Measurements from ENCODE around the gene TMEM60. TPM values are rescaled to one million over a fixed set of nuclear protein-coding genes. Genes with fewer than 3 reads are reported as not detected.

The TMEM60 gene
- total and polyA plus RNA-seq, 3 donors from 2014 or later, result 21.7 to 31.4 (median 27.9) TPM

DNA sequence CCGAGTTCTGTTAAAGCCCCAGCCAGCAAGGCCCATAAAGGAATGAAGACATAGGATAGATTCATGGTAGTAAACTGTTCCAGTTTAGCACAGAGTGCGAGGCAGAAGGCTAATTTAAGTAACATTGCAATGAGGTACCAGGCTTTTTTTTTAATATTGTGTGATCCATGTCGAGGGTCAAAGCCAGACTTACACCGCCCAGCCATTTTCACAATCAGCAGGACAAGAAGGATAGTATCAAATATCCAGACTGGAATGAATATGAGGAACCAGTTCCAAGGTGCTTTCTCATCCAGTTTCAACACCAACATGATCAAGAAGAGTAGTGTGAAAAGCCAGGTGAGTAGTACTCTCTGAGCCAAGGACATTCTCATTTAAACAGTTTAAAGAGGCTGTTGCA is 4.2 kb downstream of the TMEM60 start:
- peak overlapping the region in 1 of 2 donors; percentile 77 for H3K27ac ChIP-seq

DNA sequence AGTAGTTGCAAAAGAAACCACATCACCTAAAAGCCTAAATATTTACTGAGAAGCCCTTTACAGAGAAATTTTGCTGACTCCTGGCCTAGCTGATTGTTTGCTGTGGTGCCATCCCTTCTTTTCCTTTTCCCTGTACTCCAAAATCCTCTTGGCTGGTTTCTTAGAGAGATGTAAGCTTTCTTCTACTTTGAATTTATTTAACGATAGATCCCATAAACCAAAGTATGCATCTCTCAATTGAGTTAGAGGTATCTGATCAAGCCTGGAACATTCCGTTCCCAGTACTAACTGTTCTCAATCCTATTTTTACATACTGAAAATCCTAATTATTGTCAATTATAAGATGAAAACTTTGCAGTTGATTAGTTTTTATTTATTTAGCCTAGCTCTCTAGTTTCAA is 6.3 kb downstream of the TMEM60 start:
- WGBS, 2 donors, result 40 to 53% methylated on average over 2 of the region's 2 CpGs

More for the DNA sequence above, 4.2 kb downstream of the TMEM60 start:
- H3K9me3 ChIP-seq, result no peaks in the 10 kb centered on the region
- DNase-seq, result no peak
- intact Hi-C loops (cut with DNase I; ENCODE audit: low total_unique reads), result no loop called here
- no peak overlapping the region for H3K4me3 ChIP-seq
- TF ChIP-seq POLR2A (IDR thresholded peaks at IDR 0.05), result no peak
- TF ChIP-seq, protein P1, sequence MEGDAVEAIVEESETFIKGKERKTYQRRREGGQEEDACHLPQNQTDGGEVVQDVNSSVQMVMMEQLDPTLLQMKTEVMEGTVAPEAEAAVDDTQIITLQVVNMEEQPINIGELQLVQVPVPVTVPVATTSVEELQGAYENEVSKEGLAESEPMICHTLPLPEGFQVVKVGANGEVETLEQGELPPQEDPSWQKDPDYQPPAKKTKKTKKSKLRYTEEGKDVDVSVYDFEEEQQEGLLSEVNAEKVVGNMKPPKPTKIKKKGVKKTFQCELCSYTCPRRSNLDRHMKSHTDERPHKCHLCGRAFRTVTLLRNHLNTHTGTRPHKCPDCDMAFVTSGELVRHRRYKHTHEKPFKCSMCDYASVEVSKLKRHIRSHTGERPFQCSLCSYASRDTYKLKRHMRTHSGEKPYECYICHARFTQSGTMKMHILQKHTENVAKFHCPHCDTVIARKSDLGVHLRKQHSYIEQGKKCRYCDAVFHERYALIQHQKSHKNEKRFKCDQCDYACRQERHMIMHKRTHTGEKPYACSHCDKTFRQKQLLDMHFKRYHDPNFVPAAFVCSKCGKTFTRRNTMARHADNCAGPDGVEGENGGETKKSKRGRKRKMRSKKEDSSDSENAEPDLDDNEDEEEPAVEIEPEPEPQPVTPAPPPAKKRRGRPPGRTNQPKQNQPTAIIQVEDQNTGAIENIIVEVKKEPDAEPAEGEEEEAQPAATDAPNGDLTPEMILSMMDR (IDR thresholded peaks at IDR 0.05), result no peak
- H3K36me3 ChIP-seq (ENCODE audit: low read depth, missing control alignments), result no peaks in the 10 kb centered on the region
- WGBS, 2 donors, result 94 to 95% methylated on average over 4 of the region's 4 CpGs
- H3K4me1 ChIP-seq, result peaks cover 22% of the 10 kb centered on the region
- no peaks in the 10 kb centered on the region for H3K27me3 ChIP-seq

DNA sequence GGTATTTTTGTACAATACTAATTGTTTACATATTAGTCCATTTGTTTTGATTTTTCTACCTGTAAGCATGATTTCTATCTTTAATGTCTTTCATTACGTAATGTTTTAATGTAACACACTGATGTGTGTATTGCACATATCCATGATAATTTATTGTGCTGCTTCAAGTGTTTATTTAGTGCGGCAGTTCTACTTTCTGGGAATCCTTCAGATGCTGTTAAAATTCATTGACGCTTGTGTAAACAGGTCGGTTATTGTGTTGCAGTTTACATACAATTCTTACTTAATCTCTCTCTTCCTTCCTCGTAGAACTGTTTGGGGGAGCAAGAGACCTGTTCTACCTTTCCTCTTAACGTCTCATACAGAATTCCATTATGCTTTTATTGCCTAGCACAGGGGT is 6.9 kb downstream of the TMEM60 start:
- H3K9me3 ChIP-seq, result no peaks in the 10 kb centered on the region
- intact Hi-C loops (cut with DNase I; ENCODE audit: low total_unique reads), result no loop called here
- DNase-seq, result no peak
- TF ChIP-seq, protein P1 (IDR thresholded peaks at IDR 0.05), result no peak
- no peak for TF ChIP-seq POLR2A (IDR thresholded peaks at IDR 0.05)
- H3K4me1 ChIP-seq, result peaks cover 15% of the 10 kb centered on the region
- H3K27ac ChIP-seq, result peak overlapping the region; percentile 35 to 77
- 69 to 75% methylated on average over 6 of the region's 6 CpGs for WGBS, 2 donors
- no peaks in the 10 kb centered on the region for H3K36me3 ChIP-seq (ENCODE audit: low read depth, missing control alignments)
- no peaks in the 10 kb centered on the region for H3K27me3 ChIP-seq
- H3K4me3 ChIP-seq, result no peak overlapping the region

More for the DNA sequence above, 6.3 kb downstream of the TMEM60 start:
- Histone ChIP-seq H3K27ac (peak overlapping the region; percentile 35 to 77), H3K27me3 (no peaks in the 10 kb centered on the region), H3K4me3 (no peak overlapping the region), H3K9me3 (no peaks in the 10 kb centered on the region), H3K4me1 (peaks cover 21% of the 10 kb centered on the region), H3K36me3 (ENCODE audit: low read depth, missing control alignments) (no peaks in the 10 kb centered on the region)
- DNase-seq, result no peak
- TF ChIP-seq, protein P1 (IDR thresholded peaks at IDR 0.05), result no peak
- TF ChIP-seq POLR2A (IDR thresholded peaks at IDR 0.05), result no peak
- intact Hi-C loops (cut with DNase I; ENCODE audit: low total_unique reads), result no loop called here

DNA sequence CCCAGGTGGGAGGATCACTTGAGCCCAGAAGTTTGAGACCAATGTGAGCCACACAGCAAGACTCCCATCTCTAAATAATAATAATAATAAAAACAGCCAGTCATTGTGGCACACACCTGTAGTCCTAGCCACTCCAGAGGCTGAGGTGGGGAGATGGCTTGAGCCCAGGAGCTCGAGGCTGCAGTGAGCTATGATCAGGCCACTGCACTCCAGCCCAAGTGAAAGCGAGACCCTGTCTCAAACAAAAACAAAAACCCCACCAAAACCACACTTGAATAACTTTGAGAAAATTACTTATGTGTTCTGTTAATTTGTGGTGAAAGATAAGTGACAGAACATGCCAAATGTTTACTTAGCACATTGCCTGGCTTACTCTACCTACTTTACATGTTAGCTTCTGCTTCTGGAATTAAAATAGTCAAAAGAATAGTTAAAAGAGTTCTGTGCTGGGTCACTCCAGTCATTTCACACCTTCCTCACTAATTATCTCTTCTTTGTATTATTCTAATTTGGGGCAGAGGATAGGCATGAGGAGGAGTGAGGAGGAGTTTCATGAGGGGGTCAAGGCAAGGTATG is 9.8 kb downstream of the TMEM60 start:
- Histone ChIP-seq H3K4me3 (no peak overlapping the region), H3K27ac (no peak overlapping the region), H3K36me3 (ENCODE audit: low read depth, missing control alignments) (no peaks in the 10 kb centered on the region), H3K9me3 (no peaks in the 10 kb centered on the region), H3K4me1 (peaks cover 15% of the 10 kb centered on the region), H3K27me3 (no peaks in the 10 kb centered on the region)
- no peak for DNase-seq
- intact Hi-C loops (cut with DNase I; ENCODE audit: low total_unique reads), result no loop called here
- WGBS, 2 donors, result 81 to 89% methylated on average over 2 of the region's 2 CpGs
- TF ChIP-seq POLR2A (IDR thresholded peaks at IDR 0.05), result no peak

DNA sequence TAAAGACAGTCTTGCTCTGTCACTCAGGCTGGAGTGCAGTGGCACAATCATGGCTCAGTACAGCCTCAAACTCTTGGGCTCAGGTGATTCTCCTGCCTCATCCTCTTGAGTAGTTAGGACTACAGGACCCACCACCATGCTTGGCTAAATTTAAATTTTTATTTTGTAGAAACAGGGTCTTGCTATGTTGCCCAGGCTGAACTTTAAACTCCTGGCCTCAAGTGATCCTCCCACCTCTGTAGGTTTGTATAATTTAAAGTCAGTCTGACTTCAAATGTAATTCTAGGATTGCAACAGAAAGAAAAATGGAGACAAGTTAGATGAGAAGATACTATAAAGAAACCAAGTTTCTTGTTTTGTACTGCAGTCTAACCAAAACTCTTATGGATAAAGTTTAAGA is 11.5 kb downstream of the TMEM60 start:
- Histone ChIP-seq H3K27ac (no peak overlapping the region), H3K4me3 (no peak overlapping the region), H3K27me3 (no peaks in the 10 kb centered on the region), H3K36me3 (ENCODE audit: low read depth, missing control alignments) (no peaks in the 10 kb centered on the region), H3K9me3 (no peaks in the 10 kb centered on the region), H3K4me1 (peaks cover 2% of the 10 kb centered on the region)
- no peak for DNase-seq
- intact Hi-C loops (cut with DNase I; ENCODE audit: low total_unique reads), result no loop called here
- TF ChIP-seq, protein P1 (IDR thresholded peaks at IDR 0.05), result no peak
- TF ChIP-seq POLR2A (IDR thresholded peaks at IDR 0.05), result no peak
